DOHH2 (cell line): Measurements from ENCODE around the gene BLNK.

Source experiments
- H3F3A ChIP-seq: fragments of 200-600 bp; sonication (generic), shearing (Covaris generic); 2 replicates; pipeline ENCODE4 v1.6.0; 2016; ENCODE audit warnings: antibody characterized with exemption, mild to moderate bottlenecking; ENCODE audit not compliant: control insufficient read depth, insufficient read depth
- H3K27ac ChIP-seq: fragments of 200-600 bp; sonication (generic); 2 replicates; pipeline ENCODE4 v1.5.1; 2014; ENCODE audit warnings: low read depth, mild to moderate bottlenecking, low read length, moderate library complexity
- H3K27me3 ChIP-seq: fragments of 200-600 bp; sonication (generic); 2 replicates; pipeline ENCODE4 v1.6.1; 2014; ENCODE audit warnings: mild to moderate bottlenecking, low read length, mixed read lengths; ENCODE audit not compliant: control insufficient read depth
- H3K36me3 ChIP-seq: fragments of 200-600 bp; sonication (generic); 2 replicates; pipeline ENCODE4 v1.6.1; 2014; ENCODE audit warnings: mild to moderate bottlenecking, low read length, moderate library complexity, mixed read lengths; ENCODE audit not compliant: control insufficient read depth
- H3K4me1 ChIP-seq: fragments of 200-600 bp; sonication (generic); 2 replicates; pipeline ENCODE4 v1.6.1; 2014; ENCODE audit warnings: mild to moderate bottlenecking, low read length, mixed read lengths; ENCODE audit not compliant: control insufficient read depth
- H3K4me2 ChIP-seq: fragments of 200-600 bp; sonication (generic); 2 replicates; pipeline ENCODE4 v1.6.0; 2014; ENCODE audit warnings: mild to moderate bottlenecking, low read length, moderate library complexity
- H3K4me3 ChIP-seq: fragments of 200-600 bp; sonication (generic); 2 replicates; pipeline ENCODE4 v1.5.1; 2014; ENCODE audit warnings: mild to moderate bottlenecking, low read length, mixed read lengths
- H3K79me2 ChIP-seq: fragments of 200-600 bp; sonication (generic); 2 replicates; pipeline ENCODE4 v1.6.1; 2014; ENCODE audit warnings: mild to moderate bottlenecking, low read length, mixed read lengths; ENCODE audit not compliant: control insufficient read depth
- H3K9me2 ChIP-seq: fragments of 200-600 bp; sonication (generic); replicated peaks from 2 replicates; pipeline ENCODE4 v1.6.1; 2014; ENCODE audit warnings: mild to moderate bottlenecking, low read length, mixed read lengths; ENCODE audit not compliant: control insufficient read depth
- H3K9me3 ChIP-seq: fragments of 200-600 bp; sonication (generic); 2 replicates; pipeline ENCODE4 v1.6.1; 2014; ENCODE audit warnings: antibody characterized with exemption, low read length, mixed read lengths; ENCODE audit not compliant: control insufficient read depth, insufficient read depth
- H4K20me1 ChIP-seq: fragments of 200-600 bp; sonication (generic); 2 replicates; pipeline ENCODE4 v1.6.0; 2014; ENCODE audit warnings: low read depth, mild to moderate bottlenecking, antibody characterized with exemption, low read length, moderate library complexity; ENCODE audit not compliant: control insufficient read depth, insufficient read depth
- EZH2phosphoT487 ChIP-seq: fragments of 200-600 bp; sonication (generic); IDR thresholded peaks from 2 replicates; pipeline ENCODE4 v1.6.1; 2017; ENCODE audit warnings: borderline replicate concordance, mild to moderate bottlenecking, antibody characterized with exemption, low read length, moderate library complexity, mixed read lengths
- TF ChIP-seq, protein P1 (sequence below): fragments of 200-600 bp; sonication (generic); IDR thresholded peaks from one replicate; pipeline ENCODE4 v1.5.1; 2014; ENCODE audit warnings: antibody characterized with exemption, mild to moderate bottlenecking, low read depth, low read length; ENCODE audit not compliant: poor library complexity, severe bottlenecking

BLNK gene

DNA sequence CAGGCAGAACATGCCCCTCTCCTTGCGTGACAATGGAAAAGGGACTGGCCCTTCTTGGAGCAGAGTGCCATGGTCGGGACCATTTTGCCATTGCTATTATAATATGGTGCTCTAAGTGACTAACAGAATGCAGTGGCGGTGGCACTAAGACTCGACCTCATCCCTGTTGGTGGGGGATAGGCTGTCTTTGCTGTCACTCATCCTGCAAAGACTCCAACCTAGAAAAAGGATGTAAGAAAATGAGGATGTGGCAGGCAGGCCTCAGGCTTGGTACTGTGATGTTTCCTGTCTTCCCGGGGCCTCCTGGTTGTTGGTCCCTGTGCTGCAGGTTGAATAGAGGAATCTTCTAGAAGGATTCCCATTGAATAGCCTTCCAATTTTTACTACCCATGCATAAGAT, 18.6 kb downstream of the BLNK start:
- H3K36me3 ChIP-seq = peaks cover 73% of the 10 kb centered on the region
- no peaks in the 10 kb centered on the region for H3K9me2 ChIP-seq
- H4K20me1 ChIP-seq = peaks cover 4% of the 10 kb centered on the region; the same call in 1 of the 2 replicates
- H3K4me1 ChIP-seq = peaks cover 83% of the 10 kb centered on the region
- no peak overlapping the region for H3K4me2 ChIP-seq
- H3K4me3 ChIP-seq = no peak overlapping the region
- H3K27ac ChIP-seq = 0 out of 2 replicates have a peak overlapping the region, but pooled peaks have one; percentile 1
- no peaks in the 10 kb centered on the region for H3K27me3 ChIP-seq
- H3F3A ChIP-seq = peaks cover 8% of the 10 kb centered on the region
- no peaks in the 10 kb centered on the region for H3K9me3 ChIP-seq
- H3K79me2 ChIP-seq = peaks cover 93% of the 10 kb centered on the region
- no peak for TF ChIP-seq EZH2phosphoT487
- TF ChIP-seq, protein P1, sequence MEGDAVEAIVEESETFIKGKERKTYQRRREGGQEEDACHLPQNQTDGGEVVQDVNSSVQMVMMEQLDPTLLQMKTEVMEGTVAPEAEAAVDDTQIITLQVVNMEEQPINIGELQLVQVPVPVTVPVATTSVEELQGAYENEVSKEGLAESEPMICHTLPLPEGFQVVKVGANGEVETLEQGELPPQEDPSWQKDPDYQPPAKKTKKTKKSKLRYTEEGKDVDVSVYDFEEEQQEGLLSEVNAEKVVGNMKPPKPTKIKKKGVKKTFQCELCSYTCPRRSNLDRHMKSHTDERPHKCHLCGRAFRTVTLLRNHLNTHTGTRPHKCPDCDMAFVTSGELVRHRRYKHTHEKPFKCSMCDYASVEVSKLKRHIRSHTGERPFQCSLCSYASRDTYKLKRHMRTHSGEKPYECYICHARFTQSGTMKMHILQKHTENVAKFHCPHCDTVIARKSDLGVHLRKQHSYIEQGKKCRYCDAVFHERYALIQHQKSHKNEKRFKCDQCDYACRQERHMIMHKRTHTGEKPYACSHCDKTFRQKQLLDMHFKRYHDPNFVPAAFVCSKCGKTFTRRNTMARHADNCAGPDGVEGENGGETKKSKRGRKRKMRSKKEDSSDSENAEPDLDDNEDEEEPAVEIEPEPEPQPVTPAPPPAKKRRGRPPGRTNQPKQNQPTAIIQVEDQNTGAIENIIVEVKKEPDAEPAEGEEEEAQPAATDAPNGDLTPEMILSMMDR = no peak

DNA sequence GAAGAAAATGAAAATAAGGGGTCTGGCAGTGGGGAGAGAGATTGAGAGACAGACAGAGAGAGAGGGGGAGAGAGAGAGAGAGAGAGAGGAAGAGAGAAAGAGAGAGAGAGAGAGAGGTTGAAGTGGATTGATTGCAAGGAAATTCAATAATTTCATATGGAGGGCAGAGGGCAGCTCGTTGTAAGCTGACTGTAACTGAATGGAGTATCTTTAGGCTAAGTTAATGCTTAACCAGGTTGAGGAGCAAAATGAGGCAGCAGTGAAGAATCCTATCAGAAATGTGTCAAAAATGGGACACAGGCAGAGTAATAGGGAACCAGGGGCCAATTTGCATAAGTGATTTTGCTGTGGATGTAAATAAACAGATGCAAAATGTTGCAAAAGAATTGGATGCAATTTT, 21.0 kb downstream of the BLNK start:
- no peaks in the 10 kb centered on the region for H3K27me3 ChIP-seq
- H3K36me3 ChIP-seq = peaks cover 77% of the 10 kb centered on the region
- H4K20me1 ChIP-seq = no peaks in the 10 kb centered on the region
- H3K9me3 ChIP-seq = no peaks in the 10 kb centered on the region
- no peak overlapping the region for H3K4me3 ChIP-seq
- no peaks in the 10 kb centered on the region for H3K9me2 ChIP-seq
- H3K4me1 ChIP-seq = peaks cover 85% of the 10 kb centered on the region
- peaks cover 25% of the 10 kb centered on the region for H3F3A ChIP-seq
- H3K79me2 ChIP-seq = peaks cover 86% of the 10 kb centered on the region
- H3K4me2 ChIP-seq = no peak overlapping the region
- no peak for TF ChIP-seq EZH2phosphoT487
- TF ChIP-seq, protein P1 = no peak
- peak overlapping the region; percentile 7 for H3K27ac ChIP-seq

DNA sequence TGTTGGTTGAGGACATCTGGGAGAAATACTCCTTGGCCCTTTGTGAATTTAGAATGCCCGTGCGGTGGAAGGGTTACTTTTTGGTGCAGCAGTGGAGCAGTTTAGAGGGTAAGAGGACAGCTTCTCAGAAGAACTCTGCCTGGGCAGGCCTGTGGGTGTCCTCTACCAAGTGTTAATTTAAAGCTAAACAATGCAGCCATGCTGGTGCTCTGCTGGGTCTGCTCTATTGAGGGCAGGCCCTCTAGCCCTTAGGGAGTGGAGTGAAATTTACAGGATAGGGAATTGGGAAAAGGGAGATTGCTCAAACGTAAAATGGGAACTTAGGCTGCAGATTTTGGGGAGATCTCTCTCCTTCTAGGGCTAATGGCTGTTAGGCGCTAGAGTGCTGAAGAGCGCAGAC, 22.1 kb downstream of the BLNK start:
- Histone ChIP-seq H3K4me2 (no peak overlapping the region), H3K4me1 (peaks cover 91% of the 10 kb centered on the region), H3F3A (peaks cover 34% of the 10 kb centered on the region), H3K27ac (no peak overlapping the region), H3K79me2 (peaks cover 77% of the 10 kb centered on the region), H3K27me3 (no peaks in the 10 kb centered on the region), H3K9me2 (no peaks in the 10 kb centered on the region), H3K4me3 (no peak overlapping the region), H4K20me1 (no peaks in the 10 kb centered on the region), H3K9me3 (no peaks in the 10 kb centered on the region), H3K36me3 (peaks cover 76% of the 10 kb centered on the region)
- no peak for TF ChIP-seq EZH2phosphoT487
- TF ChIP-seq, protein P1 = no peak

DNA sequence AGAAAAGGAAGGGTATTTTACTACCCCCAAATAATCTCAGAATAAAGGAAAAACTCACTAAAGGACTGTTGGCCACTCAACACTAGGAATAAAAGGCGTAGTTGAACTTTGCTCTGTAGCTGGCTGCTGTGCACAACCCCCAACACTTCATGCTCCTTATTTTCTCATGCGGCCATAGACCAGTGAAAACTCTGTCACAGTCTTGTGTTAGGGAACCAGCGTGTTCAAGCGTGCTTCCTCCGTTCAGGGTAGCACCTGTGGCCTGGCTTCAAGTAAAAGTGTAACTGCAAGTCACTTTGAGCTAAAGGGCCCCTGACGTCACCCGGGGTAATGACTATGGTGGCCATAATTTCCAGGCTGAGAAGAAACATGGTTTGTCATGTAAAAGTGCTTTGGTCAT, 27.0 kb downstream of the BLNK start:
- Histone ChIP-seq H3K79me2 (peaks cover 76% of the 10 kb centered on the region), H3K9me3 (0 out of 2 replicates have a peak, but pooled peaks cover 3% of the 10 kb centered on the region), H3K36me3 (peaks cover 83% of the 10 kb centered on the region), H3K4me1 (peaks cover 97% of the 10 kb centered on the region), H4K20me1 (no peaks in the 10 kb centered on the region), H3K27ac (peak overlapping the region; percentile 92), H3K4me3 (peak overlapping the region; percentile 57), H3K27me3 (no peaks in the 10 kb centered on the region), H3K4me2 (peak overlapping the region; percentile 64), H3F3A (peaks cover 43% of the 10 kb centered on the region), H3K9me2 (no peaks in the 10 kb centered on the region)
- TF ChIP-seq EZH2phosphoT487 = no peak
- TF ChIP-seq, protein P1 = no peak
